RWPE2 (cell line): ENCODE measurements around the gene THPO.

Experiments used
- ATAC-seq: fragments of 200-7000 bp; cut with Tn5 transposase; 3 replicates; pipeline ENCODE4 v1.9.1; 2021; ENCODE audit warnings: low read depth
- DNase-seq: peaks from one replicate; pipeline ENCODE4 v3.0.0-alpha.2; 2020; ENCODE audit warnings: low spot score
- H3K27ac ChIP-seq: fragments of 450-650 bp; 2 replicates; pipeline ENCODE4 v1.5.1; 2017; ENCODE audit warnings: mild to moderate bottlenecking; ENCODE audit not compliant: poor library complexity, severe bottlenecking
- H3K27me3 ChIP-seq: fragments of 250-450 bp; sonication (Bioruptor Pico); 2 replicates; pipeline ENCODE4 v1.5.1; 2021; ENCODE audit warnings: mild to moderate bottlenecking, moderate library complexity; ENCODE audit not compliant: insufficient read depth, poor library complexity, severe bottlenecking
- H3K36me3 ChIP-seq: fragments of 250-450 bp; sonication (Bioruptor Pico); 2 replicates; pipeline ENCODE4 v1.5.1; 2020; ENCODE audit warnings: low read depth, mild to moderate bottlenecking, moderate library complexity
- H3K4me1 ChIP-seq: fragments of 250-450 bp; sonication (Bioruptor Pico); 2 replicates; pipeline ENCODE4 v1.5.1; 2021; ENCODE audit warnings: mild to moderate bottlenecking, moderate library complexity; ENCODE audit not compliant: insufficient read depth, poor library complexity, severe bottlenecking
- H3K4me3 ChIP-seq: fragments of 250-450 bp; sonication (Bioruptor Pico); 2 replicates; pipeline ENCODE4 v1.5.1; 2021; ENCODE audit warnings: mild to moderate bottlenecking, moderate library complexity; ENCODE audit not compliant: severe bottlenecking
- H3K9me3 ChIP-seq: fragments of 250-450 bp; sonication (Bioruptor Pico); 2 replicates; pipeline ENCODE4 v1.5.1; 2021; ENCODE audit warnings: mild to moderate bottlenecking, moderate library complexity; ENCODE audit not compliant: severe bottlenecking
- CTCF ChIP-seq: fragments of 450-650 bp; IDR thresholded peaks from one replicate; pipeline ENCODE4 v1.5.1; 2017; ENCODE audit warnings: mild to moderate bottlenecking, moderate library complexity; ENCODE audit not compliant: poor library complexity, severe bottlenecking

The THPO gene

GRCh38 chr3:184405075-184406030 is 27.3 kb upstream of the THPO start:
- no peak overlapping the region for H3K4me3 ChIP-seq
- no peaks in the 10 kb centered on the region for H3K9me3 ChIP-seq
- no peaks in the 10 kb centered on the region for H3K36me3 ChIP-seq
- peaks cover 12% of the 10 kb centered on the region for H3K27me3 ChIP-seq
- TF ChIP-seq CTCF, result no peak
- no peak overlapping the region for H3K27ac ChIP-seq
- ATAC-seq (no peak), DNase-seq (no peak)
- no peaks in the 10 kb centered on the region for H3K4me1 ChIP-seq

DNA sequence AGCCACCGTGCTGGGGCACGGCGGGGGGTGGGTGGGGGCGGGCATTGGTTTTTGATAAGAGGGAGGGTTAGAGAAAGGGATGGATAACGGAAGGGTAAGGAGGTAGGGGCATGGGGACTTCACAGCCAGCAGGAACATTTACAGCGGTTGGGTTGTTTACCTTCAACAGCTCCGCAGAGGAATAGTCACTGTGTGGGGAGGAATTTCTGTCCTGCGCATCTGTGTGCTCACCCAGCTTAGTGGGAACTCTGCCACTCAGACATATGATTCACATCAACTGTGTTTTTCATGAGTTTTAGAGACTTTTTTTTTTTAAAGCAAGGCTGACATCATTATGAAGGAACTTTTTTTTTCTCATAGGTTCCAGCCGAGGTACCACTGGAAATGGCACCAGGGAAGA is 21.4 kb upstream of the THPO start:
- TF ChIP-seq CTCF, result no peak
- no peaks in the 10 kb centered on the region for H3K4me1 ChIP-seq
- no peak overlapping the region for H3K4me3 ChIP-seq
- DNase-seq (no peak), ATAC-seq (no peak)
- H3K9me3 ChIP-seq, result no peaks in the 10 kb centered on the region
- H3K36me3 ChIP-seq, result no peaks in the 10 kb centered on the region
- H3K27ac ChIP-seq, result no peak overlapping the region
- peaks cover 19% of the 10 kb centered on the region for H3K27me3 ChIP-seq

DNA sequence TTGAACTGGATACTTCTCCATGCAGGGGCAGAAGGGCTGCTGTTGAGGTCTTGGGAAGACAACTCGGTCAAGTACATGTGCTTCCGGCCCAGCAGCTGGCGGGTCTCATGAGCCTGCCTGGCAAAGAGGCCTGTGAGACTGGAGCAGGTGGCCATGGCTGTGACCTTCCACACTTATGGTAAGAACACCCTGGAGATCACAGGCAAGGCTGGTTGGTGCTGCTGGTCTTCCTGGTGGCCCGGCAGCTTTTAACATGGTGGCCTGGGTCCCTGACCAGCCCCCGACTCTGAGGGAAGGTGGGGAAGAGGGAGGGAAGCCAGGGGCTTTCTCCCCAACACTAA is 17.3 kb upstream of the THPO start:
- no peak overlapping the region for H3K4me3 ChIP-seq
- no peak for DNase-seq
- no peak overlapping the region for H3K27ac ChIP-seq
- H3K36me3 ChIP-seq, result no peaks in the 10 kb centered on the region
- ATAC-seq, result no peak
- no peak for TF ChIP-seq CTCF
- H3K27me3 ChIP-seq, result peaks cover 7% of the 10 kb centered on the region
- no peaks in the 10 kb centered on the region for H3K9me3 ChIP-seq
- H3K4me1 ChIP-seq, result no peaks in the 10 kb centered on the region

DNA sequence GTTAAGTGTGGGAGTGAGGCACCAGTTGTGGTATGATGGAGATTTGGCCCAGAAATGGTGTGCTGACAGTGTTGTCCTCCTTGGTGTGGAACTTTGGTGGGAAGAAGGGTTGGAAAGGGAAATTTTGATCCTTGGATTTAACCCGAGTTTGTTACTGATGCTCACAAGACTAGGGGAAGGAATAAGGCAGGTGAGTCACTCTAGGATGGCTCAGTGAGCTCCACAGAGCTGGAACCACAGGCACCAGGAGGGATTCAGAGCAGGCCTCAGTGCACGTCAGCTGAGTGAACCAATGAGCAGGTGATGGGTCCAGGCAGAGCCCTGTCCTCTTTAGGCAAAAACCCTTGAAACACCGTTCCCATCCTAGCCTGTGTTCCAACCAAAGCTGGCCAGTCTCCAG is 13.3 kb upstream of the THPO start:
- ATAC-seq, result no peak
- TF ChIP-seq CTCF, result no peak

DNA sequence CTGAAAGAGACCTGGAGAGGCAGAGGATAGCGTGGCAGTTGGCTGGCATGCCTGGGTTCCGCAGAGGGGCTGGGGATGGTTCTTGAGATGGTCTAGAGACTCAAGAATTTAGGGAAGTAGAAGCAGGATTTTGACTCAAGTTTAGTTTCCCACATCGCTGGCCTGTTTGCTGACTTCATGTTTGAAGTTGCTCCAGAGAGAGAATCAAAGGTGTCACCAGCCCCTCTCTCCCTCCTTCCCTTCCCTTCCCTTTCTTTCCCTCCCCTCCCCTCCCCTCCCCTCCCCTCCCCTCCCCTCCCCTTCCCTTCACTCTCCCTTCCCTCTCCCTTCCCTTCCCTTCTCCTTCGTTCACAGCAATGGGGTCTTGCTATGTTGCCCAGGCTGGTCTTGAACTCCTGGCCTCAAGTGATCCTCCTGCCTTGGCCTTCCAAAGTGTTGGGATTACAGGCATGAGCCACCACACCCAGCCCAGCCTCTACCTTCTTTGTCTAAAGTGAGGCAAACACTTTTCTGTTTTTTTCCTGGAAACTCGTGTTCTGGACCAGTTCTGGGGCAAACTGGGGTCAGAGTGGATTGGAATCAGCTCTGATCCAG is 12.0 kb upstream of the THPO start:
- Histone ChIP-seq H3K36me3 (no peaks in the 10 kb centered on the region), H3K27ac (no peak overlapping the region), H3K4me1 (no peaks in the 10 kb centered on the region), H3K27me3 (no peaks in the 10 kb centered on the region), H3K9me3 (no peaks in the 10 kb centered on the region), H3K4me3 (no peak overlapping the region)
- no peak for TF ChIP-seq CTCF
- DNase-seq, result no peak
- no peak for ATAC-seq

More for the DNA sequence above, 13.3 kb upstream of the THPO start:
- H3K4me1 ChIP-seq, result no peaks in the 10 kb centered on the region
- no peaks in the 10 kb centered on the region for H3K27me3 ChIP-seq
- no peaks in the 10 kb centered on the region for H3K36me3 ChIP-seq
- no peak for DNase-seq
- H3K9me3 ChIP-seq, result no peaks in the 10 kb centered on the region
- no peak overlapping the region for H3K27ac ChIP-seq
- H3K4me3 ChIP-seq, result no peak overlapping the region
